LNCAP (cell line): Measurements from ENCODE around the gene BABAM2.

Experiments
- TF ChIP-seq, protein P1 (sequence below): fragments of 450-650 bp; IDR thresholded peaks from 2 replicates; pipeline ENCODE4 v1.5.1; 2017; ENCODE audit warnings: mild to moderate bottlenecking

Gene BABAM2

DNA sequence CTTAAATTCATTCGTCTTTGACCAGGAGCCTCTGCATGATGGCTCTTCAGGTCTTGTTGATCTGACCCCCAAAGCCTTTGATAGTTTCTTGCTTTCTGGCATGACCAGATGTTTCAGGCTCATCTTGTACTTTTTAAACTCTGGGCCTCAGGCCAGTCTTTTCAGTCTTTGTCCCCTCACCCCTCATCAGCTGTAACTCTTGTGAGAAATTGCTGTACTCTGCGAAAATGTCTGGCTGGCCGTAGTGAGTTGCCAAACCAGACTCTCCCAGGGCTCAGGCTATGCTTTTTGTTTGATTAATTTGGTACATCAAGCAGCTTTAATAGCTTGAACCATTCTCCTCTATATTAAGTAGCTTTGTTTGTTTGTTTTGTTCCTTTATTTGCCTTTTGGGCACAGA lies 75.9 kb downstream of the BABAM2 start:
- TF ChIP-seq, protein P1, sequence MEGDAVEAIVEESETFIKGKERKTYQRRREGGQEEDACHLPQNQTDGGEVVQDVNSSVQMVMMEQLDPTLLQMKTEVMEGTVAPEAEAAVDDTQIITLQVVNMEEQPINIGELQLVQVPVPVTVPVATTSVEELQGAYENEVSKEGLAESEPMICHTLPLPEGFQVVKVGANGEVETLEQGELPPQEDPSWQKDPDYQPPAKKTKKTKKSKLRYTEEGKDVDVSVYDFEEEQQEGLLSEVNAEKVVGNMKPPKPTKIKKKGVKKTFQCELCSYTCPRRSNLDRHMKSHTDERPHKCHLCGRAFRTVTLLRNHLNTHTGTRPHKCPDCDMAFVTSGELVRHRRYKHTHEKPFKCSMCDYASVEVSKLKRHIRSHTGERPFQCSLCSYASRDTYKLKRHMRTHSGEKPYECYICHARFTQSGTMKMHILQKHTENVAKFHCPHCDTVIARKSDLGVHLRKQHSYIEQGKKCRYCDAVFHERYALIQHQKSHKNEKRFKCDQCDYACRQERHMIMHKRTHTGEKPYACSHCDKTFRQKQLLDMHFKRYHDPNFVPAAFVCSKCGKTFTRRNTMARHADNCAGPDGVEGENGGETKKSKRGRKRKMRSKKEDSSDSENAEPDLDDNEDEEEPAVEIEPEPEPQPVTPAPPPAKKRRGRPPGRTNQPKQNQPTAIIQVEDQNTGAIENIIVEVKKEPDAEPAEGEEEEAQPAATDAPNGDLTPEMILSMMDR: no peak

DNA sequence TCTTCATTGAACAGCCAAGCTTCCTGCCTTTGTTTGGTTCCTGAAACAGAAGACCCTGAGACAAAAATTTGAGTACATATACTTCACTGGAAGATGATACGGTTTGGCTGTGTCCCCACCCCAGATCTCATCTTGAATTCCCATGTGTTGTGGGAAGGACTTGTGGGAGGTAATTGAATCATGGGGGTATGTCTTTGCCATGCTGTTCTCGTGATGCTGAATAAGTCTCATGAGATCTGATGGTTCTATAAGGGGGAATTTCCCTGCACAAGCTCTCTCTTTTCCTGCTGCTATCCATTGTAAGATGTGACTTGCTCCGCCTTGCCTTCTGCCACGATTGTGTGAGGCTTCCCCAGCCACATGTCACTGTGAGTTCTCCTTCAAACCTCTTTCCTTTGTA lies 76.5 kb downstream of the BABAM2 start:
- TF ChIP-seq, protein P1: no peak

DNA sequence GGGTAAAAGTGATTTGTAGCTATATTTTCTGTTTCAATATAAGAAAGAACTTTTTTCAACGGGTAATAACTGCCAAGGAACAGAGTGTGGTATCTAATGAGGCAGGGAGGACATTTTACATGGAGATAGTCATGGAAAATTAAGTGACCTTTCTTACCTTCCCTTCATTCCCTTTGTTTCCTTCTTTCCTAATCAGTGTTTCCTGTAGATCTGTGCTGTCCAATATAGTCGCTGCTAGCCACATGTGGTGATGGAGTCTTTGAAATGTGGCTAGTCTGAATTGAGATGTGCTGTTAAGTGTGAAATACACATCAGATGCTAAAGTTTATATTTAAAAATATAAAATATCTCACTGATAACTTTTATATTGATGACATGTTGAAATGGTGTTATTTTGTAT lies 81.8 kb downstream of the BABAM2 start:
- TF ChIP-seq, protein P1: no peak

DNA sequence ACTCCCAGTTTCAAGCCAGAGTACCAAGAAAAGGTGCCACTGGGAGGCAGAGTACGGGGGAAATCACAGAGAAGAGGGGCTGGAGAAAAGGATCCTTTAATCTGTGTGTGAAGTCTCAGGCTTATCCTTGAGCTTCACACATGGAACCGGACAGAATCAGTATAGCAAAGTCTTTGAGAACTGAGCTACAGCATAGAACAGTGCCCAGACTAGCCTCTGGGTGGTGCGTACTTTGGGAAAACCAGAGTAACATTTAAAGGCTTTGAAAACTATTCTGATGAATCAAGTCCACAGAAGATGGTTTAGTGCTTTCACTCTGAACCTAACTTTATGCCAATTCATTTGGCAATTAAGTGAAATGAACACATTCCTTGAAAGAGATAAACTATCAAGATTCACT lies 83.1 kb downstream of the BABAM2 start:
- TF ChIP-seq, protein P1: no peak

DNA sequence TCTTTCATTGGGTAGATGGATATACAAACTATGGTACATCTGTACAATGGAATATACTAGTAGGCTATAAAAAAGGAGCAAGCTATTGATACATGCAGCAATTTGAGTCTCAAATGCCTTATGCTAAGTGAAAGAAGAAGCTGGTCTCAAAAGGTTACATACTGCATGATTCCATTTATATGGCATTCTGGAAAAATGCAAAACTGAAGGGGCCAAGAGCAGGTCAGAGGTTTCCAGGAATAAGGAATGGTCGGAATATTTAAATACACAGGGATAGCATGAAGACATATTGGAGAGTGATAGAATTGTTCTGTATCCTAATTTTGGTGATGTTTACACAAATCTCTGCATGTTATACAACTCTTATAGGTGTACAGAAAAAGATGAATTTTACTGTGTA lies 85.8 kb downstream of the BABAM2 start:
- TF ChIP-seq, protein P1: no peak

DNA sequence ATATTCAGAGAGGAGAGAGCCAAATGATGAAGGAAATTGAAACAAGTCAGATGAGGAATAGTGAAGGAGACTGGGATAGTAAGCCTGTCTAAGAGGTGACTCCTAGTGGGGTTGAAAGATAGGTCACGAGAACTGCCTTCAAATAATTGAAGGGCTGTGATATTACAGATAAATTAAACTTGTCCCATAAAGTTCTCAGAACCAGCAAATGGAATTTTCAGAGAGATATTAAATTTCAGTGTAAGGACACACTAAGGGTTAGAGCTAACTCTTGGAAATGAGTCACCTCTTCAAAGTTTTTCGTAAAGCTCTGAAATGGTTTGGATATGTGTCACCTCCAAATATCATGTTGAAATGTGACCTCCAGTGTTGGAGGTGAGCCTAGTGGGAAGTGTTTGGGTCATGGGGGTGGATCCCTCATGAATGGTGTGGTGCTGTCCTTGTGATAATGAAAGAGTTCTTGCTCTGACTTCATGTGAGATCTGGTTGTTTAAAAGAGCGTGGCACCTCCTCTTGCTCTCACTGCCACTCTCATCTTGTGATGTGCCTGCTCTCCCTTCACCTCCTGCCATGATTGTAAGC lies 87.3 kb downstream of the BABAM2 start:
- TF ChIP-seq, protein P1: no peak

DNA sequence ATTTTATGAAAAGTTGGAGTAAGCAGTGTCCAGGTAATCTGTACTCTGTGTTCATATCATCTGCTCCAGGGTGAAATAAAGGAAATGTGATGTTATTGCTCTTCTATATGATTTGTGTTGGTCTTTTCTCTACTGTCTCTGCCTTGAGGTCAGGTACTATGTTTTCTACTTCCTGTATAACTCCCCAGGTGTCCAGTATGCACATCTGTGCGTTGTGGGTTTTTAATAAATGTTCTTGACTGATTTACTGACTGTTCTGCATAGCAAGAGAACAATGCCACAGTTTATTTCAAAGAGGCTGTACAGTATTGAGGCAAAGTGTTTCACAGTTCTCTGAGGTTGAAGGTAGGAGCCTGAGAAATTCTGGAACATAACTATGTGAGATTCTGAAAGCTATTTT lies 89.7 kb downstream of the BABAM2 start:
- TF ChIP-seq, protein P1: no peak

DNA sequence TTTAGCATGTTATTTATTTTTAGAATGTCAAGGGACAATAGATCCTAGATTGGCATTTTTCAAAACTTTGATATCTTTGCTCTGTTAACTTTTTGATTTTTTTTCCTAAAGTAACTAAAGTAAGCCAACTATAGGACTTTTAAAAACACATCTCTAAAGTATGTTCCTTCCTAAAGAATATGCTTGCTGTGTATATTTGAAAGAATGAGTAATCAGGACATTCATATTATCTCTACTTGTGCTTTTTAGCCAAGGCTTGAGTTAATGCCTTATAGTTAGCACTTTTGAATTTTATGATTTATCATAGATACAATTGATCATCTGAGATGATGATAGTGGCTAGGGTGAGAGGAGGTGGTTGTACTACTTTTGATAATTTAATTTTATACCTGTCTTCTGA lies 93.6 kb downstream of the BABAM2 start:
- TF ChIP-seq, protein P1: no peak
